HepG2 (cell line): ENCODE measurements around the gene FAM72B. TPM values are rescaled to one million over a fixed set of nuclear protein-coding genes. Genes with fewer than 3 reads are reported as not detected.
"Not testable (repeated sequence)": the region's sequence is repeated elsewhere in the genome, so short reads cannot be mapped to it uniquely, and the experiment has no call there.

ENCODE experiments used
- ATAC-seq: fragments of 200-7000 bp; cut with Tn5 transposase; 3 replicates; pipeline ENCODE4 v1.9.1; 2020; ENCODE audit warnings: mild to moderate bottlenecking, moderate library complexity
- BruUV-seq: library from RNA; stranded (reverse); fragments of 400-500 nt; replicated peaks from 2 replicates; lab custom pipeline; 2021; lab: Mats Ljungman, UMichigan
- CTCF ChIA-PET: fragments of 300-600 bp; formaldehyde crosslinking; extraction: SDS; loops from one replicate; lab custom pipeline; 2021; ENCODE audit warnings: low total read pairs, inconsistent platforms, low intra/inter-chr PET ratio; lab: Yijun Ruan, JAX
- POLR2A ChIA-PET: fragments of 350-600 bp; sonication (Branson Sonifier 250); formaldehyde crosslinking; loops from one replicate; lab custom pipeline; 2020; ENCODE audit warnings: antibody characterized with exemption, inconsistent platforms; lab: Yijun Ruan, JAX
- DNase-seq: peaks from one replicate; pipeline ENCODE4 v3.0.0-alpha.2; 2015; ENCODE audit warnings: low spot score
- FAIRE-seq: peaks from 3 replicates; lab custom pipeline; 2011; peaks lifted over from hg19 to GRCh38; lab: Jason Lieb, UNC
- H2AFZ ChIP-seq: one replicate; pipeline ENCODE4 v1.6.1; 2011; ENCODE audit warnings: low read length, inconsistent platforms
- H3K27ac ChIP-seq: fragments of 300-600 bp; 3 replicates; pipeline ENCODE4 v1.8.0; 2011; ENCODE audit warnings: mixed run types, mild to moderate bottlenecking, mixed read lengths, low read length, inconsistent platforms; ENCODE audit not compliant: insufficient read depth; ENCODE audit errors: extremely low read length
- H3K27me3 ChIP-seq, 2 experiments: fragments of 200-600 bp in 1 of 2; 2 replicates in 1 of 2; 3 replicates in 1 of 2; pipeline versions ENCODE4 v1.6.0 to v1.8.0; 2011; ENCODE audit warnings: low read length in 2 of 2, mild to moderate bottlenecking in 2 of 2, moderate library complexity in 2 of 2, inconsistent platforms in 1 of 2; ENCODE audit not compliant: insufficient read depth in 2 of 2, control insufficient read depth in 1 of 2
- H3K36me3 ChIP-seq, 2 experiments: fragments of 200-600 bp in 1 of 2; replicated peaks in 1 of 2; 2 replicates in 1 of 2; 3 replicates in 1 of 2; pipeline versions ENCODE4 v1.5.1 to v1.8.0; 2011; ENCODE audit warnings: low read length in 2 of 2, inconsistent platforms in 1 of 2; ENCODE audit not compliant: insufficient read depth in 2 of 2, control insufficient read depth in 1 of 2
- H3K4me1 ChIP-seq: 2 replicates; pipeline ENCODE4 v1.5.1; 2012; ENCODE audit warnings: low read length, inconsistent platforms; ENCODE audit not compliant: insufficient read depth
- H3K4me2 ChIP-seq: 2 replicates; pipeline ENCODE4 v1.6.0; 2011; ENCODE audit warnings: low read depth, low read length, inconsistent platforms
- H3K4me3 ChIP-seq, 3 experiments: fragments of 200-600 bp in 1 of 3; sonication (generic), shearing (Covaris generic) in 1 of 3; replicated peaks in 1 of 3; 2 replicates each; pipeline ENCODE4 v1.5.1; 2011 to 2016; ENCODE audit warnings: low read length in 3 of 3, inconsistent platforms in 2 of 3, low read depth in 2 of 3, mild to moderate bottlenecking in 2 of 3, control low read depth in 1 of 3, mixed read lengths in 1 of 3; ENCODE audit not compliant: insufficient read depth in 1 of 3
- H3K79me2 ChIP-seq: one replicate; pipeline ENCODE4 v1.6.1; 2011; ENCODE audit warnings: low read length, inconsistent platforms; ENCODE audit not compliant: insufficient read depth
- H3K9ac ChIP-seq: 2 replicates; pipeline ENCODE4 v1.6.0; 2011; ENCODE audit warnings: mild to moderate bottlenecking, low read depth, low read length, inconsistent platforms; ENCODE audit not compliant: insufficient read depth
- H3K9me3 ChIP-seq: 2 replicates; pipeline ENCODE4 v1.5.1; 2012; ENCODE audit warnings: mild to moderate bottlenecking, low read length
- H4K20me1 ChIP-seq: 2 replicates; pipeline ENCODE4 v1.6.0; 2011; ENCODE audit warnings: inconsistent platforms, mild to moderate bottlenecking, low read length, moderate library complexity; ENCODE audit not compliant: insufficient read depth
- SAP130 ChIP-seq: IDR thresholded peaks from 2 replicates; pipeline ENCODE4 v1.6.1; 2016; ENCODE audit warnings: low read depth
- WGBS: methylation state at CpG from one replicate; pipeline ENCODE4 v1.1.6; 2017; ENCODE audit warnings: low lambda C conversion rate; 5-methylcytosine and 5-hydroxymethylcytosine counted together
- in situ Hi-C: cut with HindIII; loops from 2 replicates; pipeline ENCODE4 v1.10.0; 2017; ENCODE audit warnings: low pct_unique_long_range_greater_than_20kb; ENCODE audit not compliant: extremely low pct_ligation_motif_present
- intact Hi-C: fragments of 100-400 bp; cut with micrococcal nuclease; formaldehyde crosslinking; loops from one replicate; pipeline ENCODE4 v1.10.0; 2022; ENCODE audit not compliant: unreplicated experiment
- polyA plus RNA-seq, 8 experiments: library from polyadenylated mRNA; depleted of rRNA in 3 of 8; stranded (reverse) in 7 of 8; unstranded in 1 of 8; fragments of >200 nt; fragmentation: Illumina TruSeq in 4 of 8; extraction: Trizol in 4 of 8; gene quantifications; 2 replicates each; pipeline versions ENCODE4 v1.2.1 to v1.2.3, GENCODE V29; 2011 to 2016; ENCODE audit warnings: low read depth in 4 of 8, missing spikeins in 1 of 8, mixed read lengths in 1 of 8; ENCODE audit not compliant: insufficient read depth in 1 of 8
- total RNA-seq, 5 experiments: library from RNA; depleted of rRNA; stranded (reverse); fragments of >200 nt; fragmentation: Illumina TruSeq; extraction: Trizol; gene quantifications; 2 replicates each; pipeline ENCODE4 v1.2.3, GENCODE V29; 2016; ENCODE audit warnings: low read depth in 1 of 5

FAM72B gene
- total and polyA plus RNA-seq, 2 of the 13 experiments (the other 11 are each of a cell fraction or from before 2014, with no cell fraction given): 6.7 to 7.7 TPM

- H3K4me2 ChIP-seq, H3K27ac ChIP-seq, H3K79me2 ChIP-seq, FAIRE-seq, H3K27me3 ChIP-seq, H3K9me3 ChIP-seq, intact Hi-C loops, CTCF ChIA-PET, H3K4me1 ChIP-seq, H3K36me3 ChIP-seq, H4K20me1 ChIP-seq, DNase-seq, BruUV-seq, H3K9ac ChIP-seq, in situ Hi-C loops, H2AFZ ChIP-seq, POLR2A ChIA-PET: not testable (repeated sequence)
- no CpG with 5 or more reads among the region's 48 CpGs for WGBS
- 0 out of 6 replicates have a peak overlapping the region, but pooled peaks of 1 of the 3 experiments have one; percentile 8 for H3K4me3 ChIP-seq
- ATAC-seq: peak; percentile 4
Measured at GRCh38 chr1:121185140-121185708, 1.1 kb upstream of the FAM72B start.

- in situ Hi-C loops, ATAC-seq: not testable (repeated sequence)
Measured at GRCh38 chr1:121183867-121184266, 273 bp downstream of the FAM72B start.

GRCh38 chr1:121178197-121178596, 5.9 kb downstream of the FAM72B start:
- in situ Hi-C loops, H3K27ac ChIP-seq, BruUV-seq, intact Hi-C loops, H3K4me1 ChIP-seq, H3K9ac ChIP-seq, H4K20me1 ChIP-seq, CTCF ChIA-PET, H3K9me3 ChIP-seq, DNase-seq, FAIRE-seq, ATAC-seq, H3K79me2 ChIP-seq, H3K27me3 ChIP-seq, H3K4me2 ChIP-seq, H3K4me3 ChIP-seq, POLR2A ChIA-PET, H2AFZ ChIP-seq, H3K36me3 ChIP-seq: not testable (repeated sequence)

More at GRCh38 chr1:121183867-121184266, 273 bp downstream of the FAM72B start:
- H3K79me2 ChIP-seq, FAIRE-seq, H2AFZ ChIP-seq, CTCF ChIA-PET: not testable (repeated sequence)
- peak; percentile 36; the same call in 1 of the 2 replicates for TF ChIP-seq SAP130
- TF ChIP-seq, all 625 proteins: peak for 1; not testable (repeated sequence) for 624
- 0 out of 2 replicates have a peak overlapping the region, but pooled peaks have one; percentile 39 for H3K4me2 ChIP-seq
- BruUV-seq, H3K9me3 ChIP-seq, POLR2A ChIA-PET, H3K27ac ChIP-seq, DNase-seq, intact Hi-C loops, H3K36me3 ChIP-seq, H3K4me1 ChIP-seq, H3K27me3 ChIP-seq, H4K20me1 ChIP-seq: not testable (repeated sequence)
- 3% methylated on average over 22 of the region's 31 CpGs for WGBS
- 0 out of 2 replicates have a peak overlapping the region, but pooled peaks have one; percentile 22 for H3K9ac ChIP-seq
- peak overlapping the region; percentile 21 to 61 (median 60); a peak in 4 of 6 replicates for H3K4me3 ChIP-seq

- DNase-seq, H3K27me3 ChIP-seq, POLR2A ChIA-PET, H3K9ac ChIP-seq, H3K4me2 ChIP-seq, ATAC-seq, intact Hi-C loops, H3K9me3 ChIP-seq, H3K79me2 ChIP-seq, H3K4me1 ChIP-seq, FAIRE-seq, BruUV-seq, H3K27ac ChIP-seq, H3K4me3 ChIP-seq, CTCF ChIA-PET, in situ Hi-C loops, H2AFZ ChIP-seq, H3K36me3 ChIP-seq, H4K20me1 ChIP-seq: not testable (repeated sequence)
- WGBS: 98% methylated on average over 2 of the region's 2 CpGs
Measured at GRCh38 chr1:121176649-121177048, 7.5 kb downstream of the FAM72B start.
